AG09309 (cell line): ENCODE results near the gene CNNM2.

ENCODE experiments used
- DNase-seq: peaks from one replicate; pipeline ENCODE4 v3.0.0-alpha.2; 2010; ENCODE audit warnings: low read depth
- H3K4me3 ChIP-seq: 2 replicates; pipeline ENCODE4 v1.5.1; 2011; ENCODE audit warnings: mild to moderate bottlenecking, low read depth, low read length, moderate library complexity; ENCODE audit not compliant: control insufficient read depth
- CTCF ChIP-seq: IDR thresholded peaks from 2 replicates; pipeline ENCODE4 v1.5.1; 2011; ENCODE audit warnings: mild to moderate bottlenecking, low read depth, low read length, inconsistent platforms; ENCODE audit not compliant: insufficient read depth, control insufficient read depth; ENCODE audit errors: missing control alignments

Gene CNNM2

GRCh38 chr10:103019425-103019824, 101.3 kb downstream of the CNNM2 start:
- no peak for DNase-seq
- no peak for TF ChIP-seq CTCF
- no peak overlapping the region for H3K4me3 ChIP-seq

- no peak for TF ChIP-seq CTCF
- DNase-seq = no peak
- H3K4me3 ChIP-seq = no peak overlapping the region
These were observed 103.2 kb downstream of the CNNM2 start for GRCh38 chr10:103021150-103021899.

GRCh38 chr10:103021900-103022293, 103.8 kb downstream of the CNNM2 start:
- peak; percentile 64 for DNase-seq
- H3K4me3 ChIP-seq = no peak overlapping the region
- no peak for TF ChIP-seq CTCF

GRCh38 chr10:103025696-103026095, 107.6 kb downstream of the CNNM2 start:
- no peak for DNase-seq
- no peak overlapping the region for H3K4me3 ChIP-seq
- TF ChIP-seq CTCF = no peak

GRCh38 chr10:103038570-103038969, 120.5 kb downstream of the CNNM2 start:
- no peak overlapping the region for H3K4me3 ChIP-seq
- DNase-seq = no peak
- no peak for TF ChIP-seq CTCF

GRCh38 chr10:103040418-103040817, 122.3 kb downstream of the CNNM2 start:
- no peak for TF ChIP-seq CTCF
- DNase-seq = peak; percentile 31
- H3K4me3 ChIP-seq = no peak overlapping the region
